Kidney capillary endothelial cell (primary cell): Measurements from ENCODE around the gene ATP1A4.
"Not testable (repeated sequence)": the region's sequence is repeated elsewhere in the genome, so short reads cannot be mapped to it uniquely, and the experiment has no call there.

Experiments
- DNase-seq: peaks from one replicate; pipeline ENCODE4 v3.0.0-alpha.2; 2018; ENCODE audit warnings: low spot score

Gene ATP1A4

GRCh38 chr1:160123726-160124125 is 27.7 kb upstream of the ATP1A4 start:
- no peak for DNase-seq

- peak; percentile 33 for DNase-seq
Measured at GRCh38 chr1:160124705-160125478, 26.5 kb upstream of the ATP1A4 start.

- DNase-seq: no peak
Measured at GRCh38 chr1:160125746-160126145, 25.7 kb upstream of the ATP1A4 start.

GRCh38 chr1:160126342-160126741 is 25.1 kb upstream of the ATP1A4 start:
- not testable (repeated sequence) for DNase-seq

GRCh38 chr1:160127381-160127780 is 24.0 kb upstream of the ATP1A4 start:
- no peak for DNase-seq

- DNase-seq: no peak
Measured at GRCh38 chr1:160127865-160128523, 23.4 kb upstream of the ATP1A4 start.

- no peak for DNase-seq
Measured at GRCh38 chr1:160128636-160129035, 22.8 kb upstream of the ATP1A4 start.

- DNase-seq: no peak
Measured at GRCh38 chr1:160129046-160129445, 22.4 kb upstream of the ATP1A4 start.

GRCh38 chr1:160129558-160129957 is 21.8 kb upstream of the ATP1A4 start:
- DNase-seq: no peak

GRCh38 chr1:160129966-160130365 is 21.4 kb upstream of the ATP1A4 start:
- DNase-seq: no peak

- DNase-seq: no peak
Measured at GRCh38 chr1:160130486-160130885, 20.9 kb upstream of the ATP1A4 start.

GRCh38 chr1:160130939-160131338 is 20.5 kb upstream of the ATP1A4 start:
- no peak for DNase-seq

- DNase-seq: no peak
Measured at GRCh38 chr1:160131803-160132565, 19.4 kb upstream of the ATP1A4 start.

- DNase-seq: no peak
Measured at GRCh38 chr1:160133990-160134770, 17.2 kb upstream of the ATP1A4 start.

- DNase-seq: no peak
Measured at GRCh38 chr1:160134791-160135572, 16.4 kb upstream of the ATP1A4 start.

GRCh38 chr1:160136121-160136925 is 15.1 kb upstream of the ATP1A4 start:
- DNase-seq: no peak

GRCh38 chr1:160136926-160137200 is 14.5 kb upstream of the ATP1A4 start:
- DNase-seq: no peak

GRCh38 chr1:160137216-160137862 is 14.1 kb upstream of the ATP1A4 start:
- DNase-seq: no peak

- no peak for DNase-seq
Measured at GRCh38 chr1:160139840-160140239, 11.6 kb upstream of the ATP1A4 start.

GRCh38 chr1:160143695-160144094 is 7.7 kb upstream of the ATP1A4 start:
- DNase-seq: no peak
